HG03060 (cell line): Measurements from ENCODE around the gene MYBL2.

Experiments used
- ATAC-seq: cut with Tn5 transposase; IDR thresholded peaks from one replicate; pipeline ENCODE4 v1.9.1; 2021; ENCODE audit warnings: low read depth, moderate number of reproducible peaks; ENCODE audit not compliant: unreplicated experiment

Gene MYBL2

DNA sequence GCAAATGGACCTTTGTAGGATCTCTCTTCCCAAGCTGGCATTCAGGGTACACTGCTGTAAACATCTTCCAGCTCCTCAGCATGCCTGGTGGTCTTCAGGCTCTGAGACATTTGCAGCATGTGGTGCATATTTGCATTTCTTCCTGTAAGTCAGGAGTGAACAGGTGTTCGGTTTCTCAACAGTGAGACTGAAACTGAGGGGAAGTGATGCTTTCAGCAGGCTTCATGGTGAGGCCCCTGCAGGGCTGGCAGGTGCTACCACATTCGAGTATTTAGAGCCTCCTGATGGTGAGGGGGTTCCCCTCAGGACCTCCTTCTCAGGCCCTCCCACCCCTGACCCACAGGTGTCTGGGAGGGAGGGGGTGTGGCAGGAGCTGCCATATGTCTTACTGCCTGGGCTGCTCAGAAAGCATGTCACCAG is 15.1 kb downstream of the MYBL2 start:
- ATAC-seq = peak; percentile 95

DNA sequence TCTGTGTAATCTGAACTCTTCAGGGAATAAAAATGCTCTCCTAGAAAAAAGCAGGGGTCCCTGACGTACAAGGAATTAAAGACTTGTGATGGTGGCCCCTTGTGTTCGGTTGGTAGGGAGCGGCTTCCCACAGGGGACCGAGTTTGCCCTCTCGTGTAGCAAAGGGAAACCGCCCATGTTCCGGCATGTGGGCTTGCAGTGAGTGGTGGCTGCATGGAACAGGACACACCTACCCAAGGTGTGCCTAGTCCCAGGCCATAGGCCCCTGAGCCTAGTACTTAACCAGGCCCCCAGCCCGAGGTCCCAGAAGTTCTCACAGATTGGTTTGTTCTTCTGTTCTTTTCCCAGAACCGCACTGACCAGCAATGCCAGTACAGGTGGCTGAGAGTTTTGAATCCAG is 15.5 kb downstream of the MYBL2 start:
- no peak for ATAC-seq

DNA sequence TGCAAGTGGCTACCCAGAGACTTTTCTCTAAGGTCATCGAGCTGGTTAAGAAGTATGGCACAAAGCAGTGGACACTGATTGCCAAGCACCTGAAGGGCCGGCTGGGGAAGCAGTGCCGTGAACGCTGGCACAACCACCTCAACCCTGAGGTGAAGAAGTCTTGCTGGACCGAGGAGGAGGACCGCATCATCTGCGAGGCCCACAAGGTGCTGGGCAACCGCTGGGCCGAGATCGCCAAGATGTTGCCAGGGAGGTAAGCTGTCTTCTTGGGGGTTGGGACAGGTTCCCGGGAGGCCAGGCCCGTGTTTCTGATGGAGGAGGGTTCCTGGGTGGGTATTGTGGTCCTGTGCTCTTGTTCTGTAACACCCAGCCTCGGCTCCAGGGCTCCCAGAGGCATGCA is 19.9 kb downstream of the MYBL2 start:
- no peak for ATAC-seq

DNA sequence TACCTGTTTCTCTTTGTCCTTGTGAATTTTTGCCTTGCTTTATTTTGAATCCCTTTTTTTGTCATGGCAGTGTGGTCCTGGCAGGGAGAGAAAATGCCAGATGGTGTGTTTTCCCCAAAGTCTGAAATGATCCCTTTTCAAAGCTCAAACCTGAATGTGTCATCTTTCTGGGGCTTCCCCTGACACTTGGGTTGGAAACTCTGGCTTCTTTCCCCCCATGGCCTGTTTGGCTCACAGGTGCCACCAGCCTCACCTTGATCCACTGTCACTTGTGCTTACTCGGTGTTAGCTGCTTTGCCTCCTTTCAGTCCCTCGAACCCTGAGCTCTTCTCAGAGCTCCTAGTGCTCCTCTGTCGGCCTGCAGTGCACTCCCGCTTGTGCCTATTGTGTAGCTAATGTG is 22.3 kb downstream of the MYBL2 start:
- ATAC-seq = no peak

DNA sequence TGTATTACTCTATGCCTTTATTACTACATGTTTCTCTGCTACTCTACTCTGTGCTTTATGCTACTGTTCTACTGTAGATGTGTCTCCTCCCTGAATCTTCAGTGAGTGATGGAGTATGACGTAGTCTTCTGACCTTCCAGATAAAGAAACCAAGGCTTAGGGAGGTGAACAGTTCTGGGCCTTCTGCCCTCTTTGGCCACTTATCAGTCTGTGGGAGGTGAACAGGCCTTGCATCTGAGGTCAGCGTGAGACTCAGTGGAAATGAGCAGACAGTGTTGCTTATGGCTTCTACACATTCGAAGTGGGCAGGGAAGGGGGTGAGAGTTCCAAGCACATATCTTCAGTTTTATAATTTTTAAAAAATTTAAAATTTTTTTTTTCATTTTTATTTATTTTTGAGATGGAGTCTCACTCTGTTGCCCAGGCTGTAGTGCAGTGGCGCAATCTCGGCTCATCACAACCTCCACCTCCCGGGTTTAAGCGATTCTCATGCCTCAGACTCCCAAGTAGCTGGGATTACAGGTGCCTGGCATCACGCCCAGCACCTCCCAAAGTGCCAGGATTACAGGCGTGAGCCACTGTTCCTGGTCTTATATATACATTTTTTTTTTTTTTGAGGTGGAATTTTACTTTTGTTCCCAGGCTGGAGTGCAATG is 24.2 kb downstream of the MYBL2 start:
- no peak for ATAC-seq

DNA sequence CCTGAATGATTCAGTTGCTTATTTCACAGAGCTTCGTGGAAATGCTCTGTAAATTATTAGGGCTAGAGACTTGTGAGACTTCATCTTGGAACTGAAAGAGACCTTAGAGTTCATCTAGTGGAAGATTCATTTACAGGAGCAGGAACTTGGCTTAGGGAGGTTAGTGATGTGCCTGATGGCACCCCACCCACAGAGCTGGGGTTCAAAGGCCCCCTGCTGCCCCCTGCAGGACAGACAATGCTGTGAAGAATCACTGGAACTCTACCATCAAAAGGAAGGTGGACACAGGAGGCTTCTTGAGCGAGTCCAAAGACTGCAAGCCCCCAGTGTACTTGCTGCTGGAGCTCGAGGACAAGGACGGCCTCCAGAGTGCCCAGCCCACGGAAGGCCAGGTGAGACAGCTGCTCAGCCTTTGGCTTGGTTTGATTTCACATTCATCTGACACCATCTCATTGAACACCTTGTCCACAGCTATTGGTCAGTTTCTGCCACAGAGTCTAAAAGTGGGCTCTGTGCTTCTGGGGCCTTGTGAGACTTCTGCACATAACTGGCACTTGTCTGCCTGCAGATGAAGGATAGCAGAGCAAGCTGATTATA is 25.1 kb downstream of the MYBL2 start:
- no peak for ATAC-seq

DNA sequence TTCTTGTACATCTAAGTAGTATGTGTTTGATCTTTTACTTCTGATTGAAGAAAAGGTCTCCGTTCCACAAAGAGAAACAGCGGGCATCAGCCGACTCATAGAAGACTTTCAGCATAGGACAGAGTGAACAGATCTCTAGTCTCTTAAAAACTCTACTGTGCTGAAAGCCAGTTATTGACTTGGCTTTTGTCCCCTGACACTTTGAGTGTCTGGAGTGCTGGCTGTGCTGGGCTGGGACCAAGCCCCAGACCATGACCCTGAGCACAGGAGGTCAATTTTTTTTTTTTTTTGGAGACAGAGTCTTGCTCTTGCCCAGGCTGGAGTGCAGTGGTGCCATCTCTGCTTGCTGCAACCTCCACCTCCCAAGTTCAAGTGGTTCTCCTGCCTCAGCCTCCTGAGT is 27.8 kb downstream of the MYBL2 start:
- no peak for ATAC-seq

DNA sequence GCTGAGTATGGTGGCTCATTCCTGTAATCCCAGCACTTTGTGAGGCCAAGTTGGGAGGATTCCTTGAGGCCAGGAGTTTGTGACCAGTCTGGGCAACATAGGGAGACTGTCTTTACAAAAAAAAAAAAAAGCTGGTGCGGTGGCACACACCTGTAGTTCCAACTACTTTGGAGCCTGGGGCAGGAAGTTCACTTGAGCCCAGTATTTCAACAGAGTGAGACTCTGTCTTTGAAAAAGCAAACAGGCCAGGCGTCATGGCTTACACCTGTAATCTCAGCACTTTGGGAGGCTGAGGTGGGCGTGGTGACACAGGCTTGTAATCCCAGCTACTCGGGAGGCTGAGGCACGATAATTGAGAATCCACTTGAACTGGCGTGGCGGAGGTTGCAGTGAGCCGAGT is 28.7 kb downstream of the MYBL2 start:
- no peak for ATAC-seq

DNA sequence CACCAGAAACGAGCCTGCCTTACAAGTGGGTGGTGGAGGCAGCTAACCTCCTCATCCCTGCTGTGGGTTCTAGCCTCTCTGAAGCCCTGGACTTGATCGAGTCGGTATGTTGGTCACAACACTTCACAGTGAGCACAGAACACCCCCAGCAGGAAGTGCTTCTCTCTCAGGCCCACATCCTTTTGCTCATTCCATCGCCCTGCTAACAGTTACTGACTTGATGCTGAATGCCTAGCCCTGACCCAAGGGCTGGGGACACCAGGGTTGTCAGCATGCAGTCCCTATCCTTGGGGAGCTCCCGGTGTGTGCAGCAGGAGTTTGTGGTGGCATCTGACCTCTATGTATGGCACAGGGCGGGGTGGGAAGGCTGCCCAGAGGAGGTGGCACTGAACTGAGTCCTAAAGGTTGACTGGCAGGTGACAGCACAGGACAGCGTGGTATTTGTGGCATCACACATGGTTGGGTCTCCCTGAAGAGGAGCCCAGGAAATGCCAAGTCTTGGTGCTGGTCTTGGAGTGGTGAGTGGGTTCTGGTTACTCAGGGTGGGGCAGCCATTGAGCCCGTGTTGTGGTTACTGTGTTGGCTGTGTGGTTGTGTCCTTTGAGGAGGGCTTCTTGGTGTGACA is 33.1 kb downstream of the MYBL2 start:
- ATAC-seq = no peak

DNA sequence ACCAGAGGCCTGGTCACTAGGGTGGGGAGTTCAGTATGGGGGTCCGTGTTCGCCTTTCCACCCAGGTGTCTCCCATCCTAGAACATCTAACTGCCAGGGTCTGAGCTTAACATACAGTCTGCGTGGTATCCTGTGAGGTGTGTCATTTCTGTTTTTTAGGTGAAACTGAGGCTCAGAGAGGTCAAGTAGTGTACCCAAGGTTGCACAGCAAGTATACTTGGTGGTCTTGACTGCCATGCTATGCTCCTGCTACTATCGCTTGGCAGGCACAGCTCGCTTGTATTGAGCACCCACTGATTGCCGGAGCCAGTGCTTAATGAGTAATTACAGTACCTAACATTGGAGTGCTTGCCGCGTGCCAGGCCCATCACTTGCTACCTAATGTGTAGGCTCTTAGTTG is 33.7 kb downstream of the MYBL2 start:
- ATAC-seq = no peak

DNA sequence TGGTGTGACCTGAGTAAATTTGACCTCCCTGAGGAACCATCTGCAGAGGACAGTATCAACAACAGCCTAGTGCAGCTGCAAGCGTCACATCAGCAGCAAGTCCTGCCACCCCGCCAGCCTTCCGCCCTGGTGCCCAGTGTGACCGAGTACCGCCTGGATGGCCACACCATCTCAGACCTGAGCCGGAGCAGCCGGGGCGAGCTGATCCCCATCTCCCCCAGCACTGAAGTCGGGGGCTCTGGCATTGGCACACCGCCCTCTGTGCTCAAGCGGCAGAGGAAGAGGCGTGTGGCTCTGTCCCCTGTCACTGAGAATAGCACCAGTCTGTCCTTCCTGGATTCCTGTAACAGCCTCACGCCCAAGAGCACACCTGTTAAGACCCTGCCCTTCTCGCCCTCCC is 35.6 kb downstream of the MYBL2 start:
- no peak for ATAC-seq

DNA sequence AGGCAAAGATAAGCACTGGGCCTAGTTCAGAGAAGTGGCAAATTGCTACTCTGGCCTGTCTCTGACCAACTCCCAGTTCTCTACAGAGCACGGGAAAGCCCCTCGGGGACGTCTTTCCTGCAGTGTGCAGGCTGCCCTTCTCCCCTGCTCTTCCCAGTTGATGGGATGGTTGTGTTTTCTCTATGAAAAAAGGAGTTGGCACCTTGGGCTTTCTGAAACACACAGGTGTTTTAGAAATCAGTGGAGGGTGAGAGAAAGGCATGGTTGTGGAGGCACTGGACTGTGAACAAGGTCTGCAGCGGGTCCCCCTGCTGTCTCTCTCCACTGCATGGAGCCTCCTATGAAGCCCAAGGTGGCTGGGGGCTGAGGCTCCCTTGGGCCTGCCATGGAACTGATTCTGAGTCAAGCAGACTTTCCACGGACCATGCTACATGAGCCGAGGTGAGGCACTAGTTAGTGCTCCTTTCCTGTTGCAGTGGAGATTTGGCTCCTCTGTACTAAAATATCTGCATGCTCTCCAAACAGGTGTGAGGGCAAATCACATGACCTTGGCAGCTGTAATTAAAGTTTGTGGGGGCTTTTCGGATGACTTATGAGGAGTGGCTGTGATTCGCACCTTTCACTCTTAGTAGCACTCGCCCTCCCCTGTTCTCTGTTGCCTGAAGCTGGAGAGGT is 43.6 kb downstream of the MYBL2 start:
- no peak for ATAC-seq

DNA sequence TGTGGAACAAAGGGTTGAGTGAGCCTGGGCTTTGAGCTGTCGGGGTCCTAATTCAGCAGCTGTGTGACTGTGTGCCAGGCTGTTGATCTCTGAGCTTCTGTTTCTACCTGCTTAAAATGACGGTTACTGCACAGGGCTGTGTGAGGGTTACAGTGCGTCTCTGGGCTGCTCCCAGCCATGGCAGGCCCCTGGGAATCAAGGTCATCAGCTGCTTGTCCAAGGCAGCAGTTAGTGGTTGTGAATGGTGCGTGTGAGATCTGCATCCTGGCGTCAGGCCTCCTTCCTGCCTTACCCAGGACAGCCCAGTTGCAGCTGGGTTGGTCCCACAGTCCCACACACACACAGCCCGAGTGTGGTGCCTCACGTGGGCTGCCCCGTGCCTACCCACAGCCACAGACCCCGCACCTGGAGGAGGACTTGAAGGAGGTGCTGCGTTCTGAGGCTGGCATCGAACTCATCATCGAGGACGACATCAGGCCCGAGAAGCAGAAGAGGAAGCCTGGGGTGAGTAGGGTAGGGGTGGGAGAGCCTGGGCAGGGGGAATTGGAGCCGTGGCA is 44.3 kb downstream of the MYBL2 start:
- no peak for ATAC-seq

DNA sequence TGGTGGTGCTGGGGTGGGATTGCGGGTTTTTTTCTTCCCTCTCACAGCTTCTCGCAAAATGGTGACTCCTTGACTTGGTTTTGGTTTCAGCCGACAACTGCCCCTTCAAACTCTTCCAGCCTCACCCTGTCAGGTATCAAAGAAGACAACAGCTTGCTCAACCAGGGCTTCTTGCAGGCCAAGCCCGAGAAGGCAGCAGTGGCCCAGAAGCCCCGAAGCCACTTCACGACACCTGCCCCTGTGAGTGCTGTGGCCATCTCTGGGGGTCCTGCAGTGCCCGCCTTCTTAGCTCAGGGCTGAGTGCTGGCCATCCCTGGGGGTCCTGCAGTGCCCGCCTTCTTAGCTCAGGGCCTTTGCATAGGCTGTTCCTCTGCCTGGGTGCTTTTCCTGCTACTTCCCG is 48.1 kb downstream of the MYBL2 start:
- no peak for ATAC-seq

DNA sequence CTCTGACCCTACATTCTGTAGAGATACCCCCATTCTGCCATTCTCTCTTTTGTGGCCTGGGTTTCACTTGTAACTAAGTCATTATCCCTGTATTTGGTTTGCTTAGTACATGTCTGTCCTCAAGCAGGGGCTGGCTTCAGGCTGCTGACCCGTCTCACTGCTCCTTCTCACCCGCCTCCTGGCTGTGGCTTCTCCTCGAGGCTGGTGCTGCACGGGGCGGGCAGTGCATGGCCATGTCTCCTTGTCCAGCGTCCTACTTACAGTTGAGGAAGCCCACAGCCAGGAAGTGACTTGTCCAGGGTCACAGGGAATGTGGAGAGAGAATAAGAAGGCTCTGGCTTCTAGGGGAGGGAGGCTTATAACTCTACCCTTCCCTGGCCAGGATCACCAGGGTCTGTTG is 48.6 kb downstream of the MYBL2 start:
- ATAC-seq = no peak

DNA sequence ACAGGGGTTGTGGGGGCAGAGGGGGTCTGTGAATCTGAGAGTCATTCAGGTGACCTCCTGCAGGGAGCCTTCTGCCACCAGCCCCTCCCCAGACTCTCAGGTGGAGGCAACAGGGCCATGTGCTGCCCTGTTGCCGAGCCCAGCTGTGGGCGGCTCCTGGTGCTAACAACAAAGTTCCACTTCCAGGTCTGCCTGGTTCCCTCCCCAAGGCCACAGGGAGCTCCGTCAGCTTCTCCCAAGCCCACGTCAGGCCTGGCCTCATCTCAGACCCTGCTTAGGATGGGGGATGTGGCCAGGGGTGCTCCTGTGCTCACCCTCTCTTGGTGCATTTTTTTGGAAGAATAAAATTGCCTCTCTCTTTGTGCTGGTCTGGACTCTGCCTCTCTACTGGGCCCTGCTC is 49.2 kb downstream of the MYBL2 start:
- ATAC-seq = no peak

DNA sequence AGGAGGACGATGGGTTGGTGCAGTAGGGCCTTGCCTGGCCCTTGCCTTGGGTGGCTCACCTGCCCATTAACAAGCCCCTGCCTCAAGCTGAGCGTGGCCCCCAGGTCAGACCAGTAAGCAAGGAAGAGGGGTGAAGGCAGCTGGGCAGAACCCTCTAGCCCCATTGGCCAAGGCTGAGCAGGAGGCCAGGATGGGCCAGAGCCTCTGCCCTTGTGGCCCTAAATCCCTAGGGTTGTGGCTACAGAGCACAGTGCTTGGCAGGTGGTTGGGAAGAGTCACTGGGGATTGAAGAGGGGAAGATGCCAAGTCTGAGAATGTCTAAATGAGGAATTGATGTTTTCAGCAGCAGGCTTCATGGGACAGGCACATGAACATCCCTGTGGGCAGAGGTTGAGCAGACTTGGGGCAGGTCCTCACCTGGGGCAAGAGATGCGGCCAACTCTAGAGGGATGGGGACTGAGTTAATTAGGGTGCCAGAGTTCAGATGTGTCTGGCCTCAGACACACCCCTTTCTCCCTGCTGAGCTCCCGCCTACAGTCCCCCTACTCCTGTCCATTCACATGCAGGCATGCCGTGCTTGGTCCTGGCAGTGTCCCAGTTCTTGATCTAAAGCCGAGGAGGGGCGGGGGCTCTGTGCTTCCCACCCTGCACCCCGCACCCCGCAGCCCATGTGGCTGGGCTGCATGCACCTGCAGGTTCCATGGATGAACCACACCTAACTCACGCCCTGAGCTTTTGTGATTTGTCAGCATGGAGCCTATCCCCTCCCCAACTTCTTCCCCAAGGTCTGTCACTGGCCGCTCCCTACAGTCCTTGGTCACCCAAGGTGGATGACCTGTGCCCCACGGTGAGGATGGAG is 50.1 kb downstream of the MYBL2 start:
- no peak for ATAC-seq

DNA sequence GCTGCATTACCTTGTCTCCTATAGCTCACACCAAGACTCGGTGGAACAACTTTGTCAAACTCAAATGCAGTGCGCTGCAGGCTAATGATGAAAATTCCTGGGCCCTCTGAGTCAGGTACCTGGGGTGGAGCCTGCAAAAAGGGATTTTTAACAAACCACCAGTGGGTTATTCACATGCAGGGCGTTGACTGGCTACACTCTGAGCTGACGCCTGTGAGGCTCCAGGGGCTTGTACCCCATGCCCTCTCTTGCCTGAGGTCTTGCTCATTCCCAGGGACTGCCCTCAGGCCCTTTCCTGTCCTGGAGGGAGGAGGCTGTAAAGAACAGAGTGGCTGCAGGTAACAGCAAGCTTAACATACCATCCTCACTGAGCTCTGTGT is 50.7 kb downstream of the MYBL2 start:
- ATAC-seq = no peak

DNA sequence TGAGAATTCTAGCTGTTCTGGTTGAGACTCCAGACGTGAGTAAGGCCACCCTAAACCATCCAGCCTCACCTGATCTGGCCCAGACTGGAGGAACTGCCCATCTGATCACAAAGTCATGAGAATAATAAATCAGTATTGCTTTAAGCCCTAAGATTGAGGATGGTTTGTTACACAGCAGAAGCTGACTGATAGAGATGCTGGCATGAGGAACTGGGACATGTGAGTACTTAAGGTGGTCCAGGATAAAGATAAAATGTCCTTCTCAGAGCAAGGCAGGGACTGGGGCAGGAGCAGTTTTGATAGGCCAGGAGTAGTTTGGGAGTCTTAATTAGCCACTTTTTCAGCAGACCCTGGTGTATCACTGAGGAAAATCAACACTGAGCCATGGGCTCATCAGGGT is 53.1 kb downstream of the MYBL2 start:
- ATAC-seq = no peak

DNA sequence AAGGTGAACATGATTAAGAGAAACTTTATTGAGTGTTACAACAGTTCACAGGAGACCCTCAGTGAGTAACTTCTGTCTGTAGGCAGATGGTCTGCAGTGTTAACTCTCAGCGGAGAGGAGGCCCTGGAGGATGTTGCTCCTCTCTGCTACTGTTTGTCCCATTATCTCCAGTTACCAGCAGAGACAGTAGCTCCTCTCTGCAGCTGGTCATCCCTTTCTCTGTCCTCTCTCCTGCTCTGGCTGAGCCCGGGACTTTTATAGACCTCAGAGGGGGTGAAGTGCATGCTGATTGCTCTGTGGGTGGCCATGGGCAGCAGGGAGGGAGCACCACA is 54.1 kb downstream of the MYBL2 start:
- ATAC-seq = no peak
